Measurements from ENCODE around the gene MAD1L1. TPM values are rescaled to one million over a fixed set of nuclear protein-coding genes. Genes with fewer than 3 reads are reported as not detected.
A peak's percentile ranks its signal among the peaks of the same experiment; 100 is the strongest.

The MAD1L1 gene
- total and polyA plus RNA-seq, 4 donors = 12.8 to 20.7 (median 16.5) TPM

DNA sequence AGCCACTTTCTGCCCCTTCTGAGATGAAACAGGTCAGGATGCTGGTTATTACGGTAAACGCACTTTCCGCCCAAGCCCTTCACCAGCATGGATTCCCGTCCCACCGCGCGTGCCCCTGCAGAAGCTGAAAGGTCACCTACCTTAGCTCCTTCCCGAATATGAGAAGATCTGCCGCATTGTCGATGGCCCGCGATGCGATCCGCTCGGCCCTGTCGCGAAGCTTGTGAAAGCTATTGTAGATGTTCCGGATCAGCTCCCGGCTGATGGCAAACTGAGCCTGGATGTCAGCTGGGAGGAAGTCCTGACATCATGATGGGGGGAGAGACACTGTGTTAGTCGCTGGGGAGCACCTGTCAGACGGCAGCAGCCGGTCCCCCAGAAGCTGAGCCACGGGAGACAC lies 31.4 kb upstream of the MAD1L1 start:
- 96% methylated on average over 23 of the region's 23 CpGs for WGBS
- Histone ChIP-seq H3K27ac (ENCODE audit: low read depth in 1 of 2, low read length in 2 of 2) (no peak overlapping the region), H3K9ac (ENCODE audit: low read depth in 1 of 2, low read length in 2 of 2) (no peak overlapping the region), H3K4me1 (ENCODE audit: control insufficient read depth in 4 of 4, insufficient read depth in 4 of 4, low read length in 3 of 4) (no peaks in the 10 kb centered on the region), H3K4me3 (ENCODE audit: low read depth in 1 of 3, low read length in 3 of 3) (no peak overlapping the region), H3K36me3 (ENCODE audit: control insufficient read depth in 4 of 4, insufficient read depth in 3 of 4, low read depth in 1 of 4, low read length in 3 of 4) (peaks cover 0 to 13% (median 4%) of the 10 kb centered on the region in 4 donors), H3K9me3 (ENCODE audit: control insufficient read depth in 4 of 4, low read length in 3 of 4) (no peaks in the 10 kb centered on the region), H3K27me3 (ENCODE audit: control insufficient read depth in 4 of 4, insufficient read depth in 4 of 4, low read length in 3 of 4) (no peaks in the 10 kb centered on the region)
- TF ChIP-seq HNF4G (IDR thresholded peaks at IDR 0.05) (no peak), HNF4A (conservative IDR thresholded peaks at IDR 0.05) (no peak)
- no peak for DNase-seq (ENCODE audit: low spot score)

- Histone ChIP-seq H3K36me3 (ENCODE audit: control insufficient read depth in 4 of 4, insufficient read depth in 3 of 4, low read depth in 1 of 4, low read length in 3 of 4) (peaks cover 0 to 13% (median 4%) of the 10 kb centered on the region in 4 donors), H3K27ac (ENCODE audit: low read depth in 1 of 2, low read length in 2 of 2) (no peak overlapping the region), H3K4me1 (ENCODE audit: control insufficient read depth in 4 of 4, insufficient read depth in 4 of 4, low read length in 3 of 4) (no peaks in the 10 kb centered on the region)
Observed at GRCh38 chr7:2263176-2263575, 30.4 kb upstream of the MAD1L1 start.

GRCh38 chr7:2261611-2262010 lies 28.9 kb upstream of the MAD1L1 start:
- no peaks in the 10 kb centered on the region for H3K27me3 ChIP-seq (ENCODE audit: control insufficient read depth in 4 of 4, insufficient read depth in 4 of 4, low read length in 3 of 4)
- TF ChIP-seq HNF4G (IDR thresholded peaks at IDR 0.05) (no peak), RAD21 (IDR thresholded peaks at IDR 0.05) (no peak), HNF4A (conservative IDR thresholded peaks at IDR 0.05) (no peak), GABPA (IDR thresholded peaks at IDR 0.05 in 1 of 2, conservative IDR thresholded peaks at IDR 0.05 in 1 of 2) (no peak), TAF1 (conservative IDR thresholded peaks at IDR 0.05) (no peak), JUND (IDR thresholded peaks at IDR 0.05) (no peak)
- TF ChIP-seq, protein P1, sequence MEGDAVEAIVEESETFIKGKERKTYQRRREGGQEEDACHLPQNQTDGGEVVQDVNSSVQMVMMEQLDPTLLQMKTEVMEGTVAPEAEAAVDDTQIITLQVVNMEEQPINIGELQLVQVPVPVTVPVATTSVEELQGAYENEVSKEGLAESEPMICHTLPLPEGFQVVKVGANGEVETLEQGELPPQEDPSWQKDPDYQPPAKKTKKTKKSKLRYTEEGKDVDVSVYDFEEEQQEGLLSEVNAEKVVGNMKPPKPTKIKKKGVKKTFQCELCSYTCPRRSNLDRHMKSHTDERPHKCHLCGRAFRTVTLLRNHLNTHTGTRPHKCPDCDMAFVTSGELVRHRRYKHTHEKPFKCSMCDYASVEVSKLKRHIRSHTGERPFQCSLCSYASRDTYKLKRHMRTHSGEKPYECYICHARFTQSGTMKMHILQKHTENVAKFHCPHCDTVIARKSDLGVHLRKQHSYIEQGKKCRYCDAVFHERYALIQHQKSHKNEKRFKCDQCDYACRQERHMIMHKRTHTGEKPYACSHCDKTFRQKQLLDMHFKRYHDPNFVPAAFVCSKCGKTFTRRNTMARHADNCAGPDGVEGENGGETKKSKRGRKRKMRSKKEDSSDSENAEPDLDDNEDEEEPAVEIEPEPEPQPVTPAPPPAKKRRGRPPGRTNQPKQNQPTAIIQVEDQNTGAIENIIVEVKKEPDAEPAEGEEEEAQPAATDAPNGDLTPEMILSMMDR (IDR thresholded peaks at IDR 0.05; ENCODE audit: low read depth, low read length, missing input control) = no peak
- TF ChIP-seq, protein P2, sequence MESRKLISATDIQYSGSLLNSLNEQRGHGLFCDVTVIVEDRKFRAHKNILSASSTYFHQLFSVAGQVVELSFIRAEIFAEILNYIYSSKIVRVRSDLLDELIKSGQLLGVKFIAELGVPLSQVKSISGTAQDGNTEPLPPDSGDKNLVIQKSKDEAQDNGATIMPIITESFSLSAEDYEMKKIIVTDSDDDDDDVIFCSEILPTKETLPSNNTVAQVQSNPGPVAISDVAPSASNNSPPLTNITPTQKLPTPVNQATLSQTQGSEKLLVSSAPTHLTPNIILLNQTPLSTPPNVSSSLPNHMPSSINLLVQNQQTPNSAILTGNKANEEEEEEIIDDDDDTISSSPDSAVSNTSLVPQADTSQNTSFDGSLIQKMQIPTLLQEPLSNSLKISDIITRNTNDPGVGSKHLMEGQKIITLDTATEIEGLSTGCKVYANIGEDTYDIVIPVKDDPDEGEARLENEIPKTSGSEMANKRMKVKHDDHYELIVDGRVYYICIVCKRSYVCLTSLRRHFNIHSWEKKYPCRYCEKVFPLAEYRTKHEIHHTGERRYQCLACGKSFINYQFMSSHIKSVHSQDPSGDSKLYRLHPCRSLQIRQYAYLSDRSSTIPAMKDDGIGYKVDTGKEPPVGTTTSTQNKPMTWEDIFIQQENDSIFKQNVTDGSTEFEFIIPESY (IDR thresholded peaks at IDR 0.05) = no peak
- H3K4me1 ChIP-seq (ENCODE audit: control insufficient read depth in 4 of 4, insufficient read depth in 4 of 4, low read length in 3 of 4) = no peaks in the 10 kb centered on the region
- H3K9me3 ChIP-seq (ENCODE audit: control insufficient read depth in 4 of 4, low read length in 3 of 4) = no peaks in the 10 kb centered on the region
- DNase-seq (ENCODE audit: low spot score) = no peak
- no peak overlapping the region for H3K9ac ChIP-seq (ENCODE audit: low read depth in 1 of 2, low read length in 2 of 2)
- peaks cover 0 to 17% (median 4%) of the 10 kb centered on the region in 4 donors for H3K36me3 ChIP-seq (ENCODE audit: control insufficient read depth in 4 of 4, insufficient read depth in 3 of 4, low read depth in 1 of 4, low read length in 3 of 4)
- 83% methylated on average over 14 of the region's 14 CpGs for WGBS
- no peak overlapping the region for H3K4me3 ChIP-seq (ENCODE audit: low read depth in 1 of 3, low read length in 3 of 3)
- peak overlapping the region; percentile 24 to 51 for H3K27ac ChIP-seq (ENCODE audit: low read depth in 1 of 2, low read length in 2 of 2)

More at GRCh38 chr7:2263176-2263575, 30.4 kb upstream of the MAD1L1 start:
- no peak overlapping the region for H3K9ac ChIP-seq (ENCODE audit: low read depth in 1 of 2, low read length in 2 of 2)
- no peak for DNase-seq (ENCODE audit: low spot score)
- no peaks in the 10 kb centered on the region for H3K9me3 ChIP-seq (ENCODE audit: control insufficient read depth in 4 of 4, low read length in 3 of 4)
- no peaks in the 10 kb centered on the region for H3K27me3 ChIP-seq (ENCODE audit: control insufficient read depth in 4 of 4, insufficient read depth in 4 of 4, low read length in 3 of 4)
- TF ChIP-seq ATF3 (IDR thresholded peaks at IDR 0.05) (no peak), HNF4A (conservative IDR thresholded peaks at IDR 0.05) (no peak), JUND (IDR thresholded peaks at IDR 0.05) (no peak), NR2F2 (IDR thresholded peaks at IDR 0.05) (no peak)
- TF ChIP-seq, protein P2 (IDR thresholded peaks at IDR 0.05) = no peak
- 94% methylated on average over 18 of the region's 18 CpGs for WGBS
- H3K4me3 ChIP-seq (ENCODE audit: low read depth in 1 of 3, low read length in 3 of 3) = no peak overlapping the region
